ENCODE data around the gene MPDU1.

MPDU1 gene

DNA sequence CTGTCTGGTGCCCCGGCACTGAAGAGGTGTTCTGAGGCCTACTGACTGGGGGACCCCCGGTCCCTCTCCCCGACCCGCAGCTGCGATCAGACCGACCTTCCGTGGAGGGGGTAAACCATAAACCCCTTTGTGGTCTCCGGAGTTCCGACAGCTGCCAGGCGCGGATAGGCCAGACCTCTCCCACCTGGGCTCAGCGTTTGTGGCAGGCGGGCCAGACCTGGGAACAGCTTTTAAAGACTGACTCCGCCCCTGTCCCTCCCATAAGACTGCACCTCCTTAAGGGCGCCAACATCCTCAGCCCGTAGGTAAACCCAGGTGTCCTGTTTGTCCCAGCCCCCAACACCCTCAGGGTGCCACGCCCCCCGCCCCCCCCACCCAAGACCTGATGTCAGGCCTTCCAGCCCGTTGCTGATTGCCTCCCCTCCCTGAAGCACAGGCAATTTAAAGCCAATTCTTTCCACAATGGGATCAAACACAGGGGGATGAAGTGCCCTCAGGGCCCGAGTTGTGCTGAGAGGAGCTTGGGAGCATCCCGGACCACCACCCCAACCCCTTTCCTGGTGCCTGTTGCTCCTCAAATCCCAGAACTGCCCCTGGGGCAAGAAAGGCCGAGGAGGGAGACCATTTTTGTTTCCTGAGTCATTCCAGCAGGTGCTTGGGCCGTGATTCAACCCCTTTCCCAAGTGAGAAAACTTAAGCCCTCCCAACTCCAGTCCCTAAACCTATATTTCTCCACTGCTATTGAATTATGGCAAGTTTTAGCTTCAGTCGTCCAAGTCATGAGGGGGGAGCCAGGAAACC is 6.4 kb downstream of the MPDU1 start, which contains the start of gene SOX15:
Gene SOX15 (minus strand): TSS at position 204 of the 801 bp plus-strand sequence. CDS start 418 bp downstream, outside the sequence.
- H4K20me1 ChIP-seq (ENCODE audit: low read depth, low read length), result no peaks in the 10 kb centered on the region
- H3K27ac ChIP-seq (ENCODE audit: low read depth, low read length), result no peak within 1 kb of the TSS
- no peak within 1 kb of the TSS for H3K9ac ChIP-seq (ENCODE audit: low read length)
- H2AFZ ChIP-seq (ENCODE audit: low read depth, low read length, severe bottlenecking), result no peak within 1 kb of the TSS
- no peak for TF ChIP-seq EZH2phosphoT487 (conservative IDR thresholded peaks at IDR 0.05; ENCODE audit: low read length)
- TF ChIP-seq, protein P1, sequence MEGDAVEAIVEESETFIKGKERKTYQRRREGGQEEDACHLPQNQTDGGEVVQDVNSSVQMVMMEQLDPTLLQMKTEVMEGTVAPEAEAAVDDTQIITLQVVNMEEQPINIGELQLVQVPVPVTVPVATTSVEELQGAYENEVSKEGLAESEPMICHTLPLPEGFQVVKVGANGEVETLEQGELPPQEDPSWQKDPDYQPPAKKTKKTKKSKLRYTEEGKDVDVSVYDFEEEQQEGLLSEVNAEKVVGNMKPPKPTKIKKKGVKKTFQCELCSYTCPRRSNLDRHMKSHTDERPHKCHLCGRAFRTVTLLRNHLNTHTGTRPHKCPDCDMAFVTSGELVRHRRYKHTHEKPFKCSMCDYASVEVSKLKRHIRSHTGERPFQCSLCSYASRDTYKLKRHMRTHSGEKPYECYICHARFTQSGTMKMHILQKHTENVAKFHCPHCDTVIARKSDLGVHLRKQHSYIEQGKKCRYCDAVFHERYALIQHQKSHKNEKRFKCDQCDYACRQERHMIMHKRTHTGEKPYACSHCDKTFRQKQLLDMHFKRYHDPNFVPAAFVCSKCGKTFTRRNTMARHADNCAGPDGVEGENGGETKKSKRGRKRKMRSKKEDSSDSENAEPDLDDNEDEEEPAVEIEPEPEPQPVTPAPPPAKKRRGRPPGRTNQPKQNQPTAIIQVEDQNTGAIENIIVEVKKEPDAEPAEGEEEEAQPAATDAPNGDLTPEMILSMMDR (IDR thresholded peaks at IDR 0.05; ENCODE audit: insufficient read depth, low read length, poor library complexity, severe bottlenecking), result no peak
- H3K4me3 ChIP-seq (ENCODE audit: insufficient read depth, low read length, poor library complexity, severe bottlenecking), result no peak within 1 kb of the TSS
- no peak within 1 kb of the TSS for H3K4me2 ChIP-seq (ENCODE audit: low read depth, low read length, poor library complexity, severe bottlenecking)
- no peaks in the 10 kb centered on the region for H3F3A ChIP-seq (ENCODE audit: insufficient read depth)
- H3K9me2 ChIP-seq (replicated peaks; ENCODE audit: insufficient read depth, low read length), result no peaks in the 10 kb centered on the region
- H3K27me3 ChIP-seq (ENCODE audit: low read length), result no peaks in the 10 kb centered on the region
- no peaks in the 10 kb centered on the region for H3K9me3 ChIP-seq (ENCODE audit: insufficient read depth, low read length)
- peaks cover 10% of the 10 kb centered on the region for H3K79me2 ChIP-seq (ENCODE audit: insufficient read depth, low read length)
- H3K36me3 ChIP-seq (ENCODE audit: low read length), result peaks cover 6% of the 10 kb centered on the region; the same call in 1 of the 2 replicates

DNA sequence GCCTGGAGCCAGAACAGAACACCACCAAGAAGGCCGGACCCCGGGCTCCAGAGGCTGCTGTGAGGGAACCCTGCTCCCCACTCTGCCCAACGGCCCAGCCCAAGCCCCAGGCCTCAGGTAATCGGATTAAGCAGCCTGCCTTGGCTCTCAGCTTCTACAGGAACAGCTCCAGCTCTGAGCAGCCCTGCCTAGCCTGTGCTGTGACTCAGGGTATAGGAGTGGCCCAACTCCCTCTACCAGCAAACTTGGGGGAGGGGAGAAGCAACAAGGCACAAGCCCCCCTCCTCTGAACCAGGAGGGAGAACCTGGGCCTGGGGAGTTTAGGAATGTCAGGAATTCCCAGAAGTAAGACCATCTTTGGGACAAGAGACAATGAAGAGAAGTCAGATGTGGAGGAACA is 7.1 kb downstream of the MPDU1 start:
- Histone ChIP-seq H3K27ac (ENCODE audit: low read depth, low read length) (no peak overlapping the region), H3K9me3 (ENCODE audit: insufficient read depth, low read length) (no peaks in the 10 kb centered on the region), H3K9ac (ENCODE audit: low read length) (no peak overlapping the region), H3K9me2 (replicated peaks; ENCODE audit: insufficient read depth, low read length) (no peaks in the 10 kb centered on the region), H3F3A (ENCODE audit: insufficient read depth) (no peaks in the 10 kb centered on the region), H4K20me1 (ENCODE audit: low read depth, low read length) (no peaks in the 10 kb centered on the region), H2AFZ (ENCODE audit: low read depth, low read length, severe bottlenecking) (no peak overlapping the region), H3K79me2 (ENCODE audit: insufficient read depth, low read length) (peaks cover 4% of the 10 kb centered on the region; the same call in 1 of the 2 replicates), H3K36me3 (ENCODE audit: low read length) (peaks cover 11% of the 10 kb centered on the region; the same call in 1 of the 2 replicates), H3K4me3 (ENCODE audit: insufficient read depth, low read length, poor library complexity, severe bottlenecking) (no peak overlapping the region), H3K27me3 (ENCODE audit: low read length) (no peaks in the 10 kb centered on the region), H3K4me2 (ENCODE audit: low read depth, low read length, poor library complexity, severe bottlenecking) (no peak overlapping the region)
- TF ChIP-seq, protein P1 (IDR thresholded peaks at IDR 0.05; ENCODE audit: insufficient read depth, low read length, poor library complexity, severe bottlenecking), result no peak
- no peak for TF ChIP-seq EZH2phosphoT487 (conservative IDR thresholded peaks at IDR 0.05; ENCODE audit: low read length)

GRCh38 chr17:7591596-7591995 is 7.9 kb downstream of the MPDU1 start:
- Histone ChIP-seq H2AFZ (ENCODE audit: low read depth, low read length, severe bottlenecking) (no peak overlapping the region), H3K4me2 (ENCODE audit: low read depth, low read length, poor library complexity, severe bottlenecking) (no peak overlapping the region), H3K4me3 (ENCODE audit: insufficient read depth, low read length, poor library complexity, severe bottlenecking) (no peak overlapping the region), H3K9me2 (replicated peaks; ENCODE audit: insufficient read depth, low read length) (no peaks in the 10 kb centered on the region), H4K20me1 (ENCODE audit: low read depth, low read length) (no peaks in the 10 kb centered on the region), H3K9me3 (ENCODE audit: insufficient read depth, low read length) (no peaks in the 10 kb centered on the region), H3K79me2 (ENCODE audit: insufficient read depth, low read length) (no peaks in the 10 kb centered on the region; the same call in 1 of the 2 replicates), H3K36me3 (ENCODE audit: low read length) (peaks cover 11% of the 10 kb centered on the region; the same call in 1 of the 2 replicates), H3K27me3 (ENCODE audit: low read length) (no peaks in the 10 kb centered on the region), H3F3A (ENCODE audit: insufficient read depth) (no peaks in the 10 kb centered on the region), H3K9ac (ENCODE audit: low read length) (no peak overlapping the region), H3K27ac (ENCODE audit: low read depth, low read length) (no peak overlapping the region)
- TF ChIP-seq EZH2phosphoT487 (conservative IDR thresholded peaks at IDR 0.05; ENCODE audit: low read length), result no peak
- TF ChIP-seq, protein P1 (IDR thresholded peaks at IDR 0.05; ENCODE audit: insufficient read depth, low read length, poor library complexity, severe bottlenecking), result no peak

Data from SU-DHL-6 (cell line).